ENCODE results near the gene GNAT1.

Gene GNAT1

DNA sequence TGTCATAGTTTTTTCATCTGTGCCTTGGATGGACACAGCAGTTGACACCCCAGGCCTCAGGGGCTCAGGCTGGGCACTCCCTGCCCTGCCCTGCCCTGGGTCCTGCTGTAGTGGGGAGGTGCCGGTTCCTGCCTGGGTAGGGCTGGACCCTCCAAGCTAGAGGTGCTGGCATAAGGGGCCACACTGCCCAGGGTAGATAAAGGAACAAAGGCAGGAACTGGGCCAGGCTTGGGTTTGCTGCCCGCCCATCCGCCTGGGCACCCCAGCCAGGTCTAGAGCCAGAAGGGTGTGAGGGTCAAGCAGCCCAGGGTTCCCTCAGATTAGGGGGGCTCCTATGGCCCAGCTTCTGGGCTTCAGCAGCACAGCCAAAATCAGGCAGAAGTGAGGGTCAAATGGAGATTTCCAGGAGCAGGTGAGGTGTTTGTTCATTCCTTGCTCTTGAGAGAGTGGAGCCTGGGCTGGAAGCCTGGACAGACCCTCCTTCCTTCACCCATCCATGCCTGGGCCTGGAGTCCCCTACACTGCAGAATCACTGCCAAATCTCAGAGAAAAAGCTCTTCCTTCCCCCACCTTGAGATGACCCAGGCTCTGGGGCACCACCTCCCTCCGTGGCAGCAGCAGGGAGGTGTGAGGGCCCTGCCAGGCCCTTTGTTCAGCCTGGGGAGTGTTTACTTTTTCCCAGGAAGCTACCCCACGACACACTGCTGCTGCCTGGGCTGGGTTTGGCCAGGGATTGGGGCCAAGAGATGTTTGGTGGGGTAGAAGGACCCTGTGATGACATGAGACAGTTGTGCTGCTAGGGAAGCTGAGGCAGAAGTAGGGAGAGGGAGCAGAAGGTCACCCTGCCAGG, 29.2 kb upstream of the GNAT1 start:
- H3K4me3 ChIP-seq (ENCODE audit: low read length), result no peak overlapping the region
- TF ChIP-seq CTCF (conservative IDR thresholded peaks at IDR 0.05; ENCODE audit: low read depth, low read length), result no peak
- DNase-seq (ENCODE audit: low read depth), result no peak

GRCh38 chr3:50163572-50164455, 27.6 kb upstream of the GNAT1 start:
- no peak overlapping the region for H3K4me3 ChIP-seq (ENCODE audit: low read length)
- no peak for TF ChIP-seq CTCF (conservative IDR thresholded peaks at IDR 0.05; ENCODE audit: low read depth, low read length)
- peak; percentile 92 for DNase-seq (ENCODE audit: low read depth)

- DNase-seq (ENCODE audit: low read depth), result no peak
- no peak for TF ChIP-seq CTCF (conservative IDR thresholded peaks at IDR 0.05; ENCODE audit: low read depth, low read length)
- H3K4me3 ChIP-seq (ENCODE audit: low read length), result no peak overlapping the region
Measured at GRCh38 chr3:50164481-50164880, 26.9 kb upstream of the GNAT1 start.

DNA sequence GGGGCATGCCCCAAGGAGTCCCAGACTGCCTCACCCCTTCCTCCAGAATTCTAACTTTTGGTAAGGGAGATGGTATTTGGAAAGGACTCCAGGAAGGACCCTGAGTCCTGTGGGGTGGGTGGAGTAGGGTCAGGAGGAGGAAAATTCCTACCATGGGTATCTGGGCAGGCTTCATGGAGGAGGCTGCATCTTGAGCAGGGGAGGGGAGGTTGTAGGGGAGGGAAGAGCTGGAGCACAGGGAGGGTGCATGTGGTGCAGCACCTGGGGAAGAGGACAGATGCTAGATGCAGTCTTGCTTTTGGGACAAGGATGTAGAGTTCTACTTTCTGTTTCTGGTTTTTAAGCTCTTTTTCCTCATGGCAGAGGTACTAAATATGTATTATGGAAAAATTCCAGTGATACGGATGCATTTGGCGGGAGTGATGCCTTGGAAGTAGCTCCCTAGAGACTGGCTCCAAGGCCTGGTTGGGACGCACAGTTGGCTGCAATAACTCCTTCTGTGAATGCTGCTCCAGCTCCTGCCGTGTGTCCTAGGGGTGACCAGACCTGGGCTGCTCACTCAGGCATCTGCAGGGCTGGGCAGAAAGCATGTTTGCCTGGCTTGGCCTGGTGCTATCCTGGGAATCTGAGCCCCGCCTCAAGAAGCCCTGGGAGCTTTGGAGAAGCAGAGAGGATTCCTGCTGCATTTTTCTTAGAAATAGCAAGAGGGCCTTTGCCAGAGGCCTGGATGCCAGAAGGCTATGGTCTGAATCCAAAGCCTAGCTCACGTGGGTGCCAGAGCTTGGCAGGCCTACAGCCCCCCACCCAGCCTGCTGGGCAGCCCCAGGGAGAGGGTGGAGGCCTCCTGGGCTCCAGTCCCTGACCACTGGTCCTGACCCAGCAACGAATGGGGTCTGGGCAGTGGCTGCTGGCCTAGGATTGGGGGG, 26.2 kb upstream of the GNAT1 start:
- H3K4me3 ChIP-seq (ENCODE audit: low read length), result no peak overlapping the region
- DNase-seq (ENCODE audit: low read depth), result peak; percentile 78
- TF ChIP-seq CTCF (conservative IDR thresholded peaks at IDR 0.05; ENCODE audit: low read depth, low read length), result no peak

GRCh38 chr3:50165910-50166538, 25.4 kb upstream of the GNAT1 start:
- no peak overlapping the region for H3K4me3 ChIP-seq (ENCODE audit: low read length)
- no peak for TF ChIP-seq CTCF (conservative IDR thresholded peaks at IDR 0.05; ENCODE audit: low read depth, low read length)
- no peak for DNase-seq (ENCODE audit: low read depth)

DNA sequence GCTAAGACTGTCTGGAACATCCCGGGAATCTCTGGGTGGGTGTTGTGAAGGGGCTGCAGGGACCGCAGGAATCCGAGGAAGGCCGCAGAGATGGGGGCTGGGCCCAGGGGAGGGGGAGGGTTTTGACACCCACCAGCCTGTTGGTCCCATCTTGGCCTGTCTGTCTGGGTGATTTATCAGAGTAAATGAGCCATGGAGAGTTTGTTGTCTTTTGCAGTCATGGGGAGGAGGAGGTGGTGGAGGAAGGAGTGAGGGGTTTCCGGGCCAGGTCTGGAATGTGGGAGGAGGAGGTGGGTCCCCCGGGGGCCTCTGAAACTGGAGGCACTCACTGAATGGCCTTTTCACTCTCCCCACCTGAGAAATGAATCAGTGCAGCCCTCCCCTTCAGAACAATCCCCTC, 24.8 kb upstream of the GNAT1 start:
- no peak for DNase-seq (ENCODE audit: low read depth)
- no peak overlapping the region for H3K4me3 ChIP-seq (ENCODE audit: low read length)
- TF ChIP-seq CTCF (conservative IDR thresholded peaks at IDR 0.05; ENCODE audit: low read depth, low read length), result no peak
